GM19468 (cell line): ENCODE data around the gene PLD3.

Source experiments
- ATAC-seq: cut with Tn5 transposase; IDR thresholded peaks from one replicate; pipeline ENCODE4 v1.9.1; 2021; ENCODE audit warnings: mild to moderate bottlenecking, moderate library complexity, moderate number of reproducible peaks; ENCODE audit not compliant: unreplicated experiment; ENCODE audit errors: extremely low read depth

The PLD3 gene

GRCh38 chr19:40410030-40410389 lies 61.5 kb downstream of the PLD3 start:
- no peak for ATAC-seq

GRCh38 chr19:40411125-40411842 lies 62.8 kb downstream of the PLD3 start:
- ATAC-seq = no peak

GRCh38 chr19:40411958-40412499 lies 63.5 kb downstream of the PLD3 start:
- no peak for ATAC-seq

GRCh38 chr19:40412866-40413265 lies 64.4 kb downstream of the PLD3 start:
- no peak for ATAC-seq

GRCh38 chr19:40413291-40413845 lies 64.9 kb downstream of the PLD3 start, which contains the start of gene PRX:
PRX (minus strand) TSS chr19:40413378; CDS start chr19:40407932, 5,446 bp downstream.
- no peak for ATAC-seq

- no peak for ATAC-seq
Measured at GRCh38 chr19:40414542-40415535, 66.3 kb downstream of the PLD3 start.

- ATAC-seq = no peak
Measured at GRCh38 chr19:40415768-40416167, 67.3 kb downstream of the PLD3 start.

GRCh38 chr19:40416918-40417642 lies 68.6 kb downstream of the PLD3 start:
- ATAC-seq = no peak

- no peak for ATAC-seq
Measured at GRCh38 chr19:40417643-40417981, 69.1 kb downstream of the PLD3 start.

GRCh38 chr19:40418040-40418439 lies 69.5 kb downstream of the PLD3 start:
- ATAC-seq = no peak

- no peak for ATAC-seq
Measured at GRCh38 chr19:40419066-40419612, 70.6 kb downstream of the PLD3 start.

- no peak for ATAC-seq
Measured at GRCh38 chr19:40419780-40420179, 71.3 kb downstream of the PLD3 start.

GRCh38 chr19:40420451-40420765 lies 71.9 kb downstream of the PLD3 start:
- ATAC-seq = no peak

- ATAC-seq = no peak
Measured at GRCh38 chr19:40420766-40421765, 72.6 kb downstream of the PLD3 start.

- ATAC-seq = no peak
Measured at GRCh38 chr19:40421993-40422747, 73.7 kb downstream of the PLD3 start.

- no peak for ATAC-seq
Measured at GRCh38 chr19:40422748-40423566, 74.5 kb downstream of the PLD3 start.

- no peak for ATAC-seq
Measured at GRCh38 chr19:40423938-40424337, 75.4 kb downstream of the PLD3 start.
